Ishikawa (cell line): ENCODE data around the gene UBE3B.

Source experiments
- CEBPB ChIP-seq: IDR thresholded peaks from 2 replicates; pipeline ENCODE4 v1.6.1; 2012
- CREB1 ChIP-seq: IDR thresholded peaks from 2 replicates; pipeline ENCODE4 v1.6.1; 2012; ENCODE audit warnings: low read depth
- EGR1 ChIP-seq: IDR thresholded peaks from 2 replicates; pipeline ENCODE4 v1.6.1; 2012
- EP300 ChIP-seq: IDR thresholded peaks from 2 replicates; pipeline ENCODE4 v1.6.1; 2012; ENCODE audit warnings: borderline replicate concordance
- FOXM1 ChIP-seq: IDR thresholded peaks from 2 replicates; pipeline ENCODE4 v1.6.1; 2012; ENCODE audit warnings: low read depth, borderline replicate concordance
- MAX ChIP-seq: IDR thresholded peaks from 2 replicates; pipeline ENCODE4 v1.6.1; 2012
- NFIC ChIP-seq: IDR thresholded peaks from 2 replicates; pipeline ENCODE4 v1.6.1; 2012
- RAD21 ChIP-seq: IDR thresholded peaks from 2 replicates; pipeline ENCODE4 v1.6.1; 2012; ENCODE audit warnings: low read depth
- REST ChIP-seq: IDR thresholded peaks from 2 replicates; pipeline ENCODE4 v1.6.1; 2012; ENCODE audit warnings: low read depth, mild to moderate bottlenecking
- TAF1 ChIP-seq: IDR thresholded peaks from 2 replicates; pipeline ENCODE4 v1.6.1; 2012; ENCODE audit warnings: low read depth, mild to moderate bottlenecking
- TCF12 ChIP-seq: IDR thresholded peaks from 2 replicates; pipeline ENCODE4 v1.6.1; 2012; ENCODE audit warnings: low read depth
- TEAD4 ChIP-seq: IDR thresholded peaks from 2 replicates; pipeline ENCODE4 v1.6.1; 2012
- YY1 ChIP-seq: IDR thresholded peaks from 2 replicates; pipeline ENCODE4 v1.6.1; 2012; ENCODE audit warnings: low read depth
- ZBTB7A ChIP-seq: IDR thresholded peaks from 2 replicates; pipeline ENCODE4 v1.6.1; 2012; ENCODE audit warnings: low read depth
- TF ChIP-seq, protein P1 (sequence below): IDR thresholded peaks from 2 replicates; pipeline ENCODE4 v1.6.1; 2012

The UBE3B gene

GRCh38 chr12:109480356-109480755, 2.9 kb downstream of the UBE3B start:
- TF ChIP-seq TEAD4 (no peak), CEBPB (no peak), ZBTB7A (no peak), MAX (no peak), NFIC (no peak), EGR1 (no peak), TAF1 (no peak), CREB1 (no peak), RAD21 (no peak), TCF12 (no peak), YY1 (no peak)
- TF ChIP-seq, protein P1, sequence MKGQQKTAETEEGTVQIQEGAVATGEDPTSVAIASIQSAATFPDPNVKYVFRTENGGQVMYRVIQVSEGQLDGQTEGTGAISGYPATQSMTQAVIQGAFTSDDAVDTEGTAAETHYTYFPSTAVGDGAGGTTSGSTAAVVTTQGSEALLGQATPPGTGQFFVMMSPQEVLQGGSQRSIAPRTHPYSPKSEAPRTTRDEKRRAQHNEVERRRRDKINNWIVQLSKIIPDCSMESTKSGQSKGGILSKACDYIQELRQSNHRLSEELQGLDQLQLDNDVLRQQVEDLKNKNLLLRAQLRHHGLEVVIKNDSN: no peak

DNA sequence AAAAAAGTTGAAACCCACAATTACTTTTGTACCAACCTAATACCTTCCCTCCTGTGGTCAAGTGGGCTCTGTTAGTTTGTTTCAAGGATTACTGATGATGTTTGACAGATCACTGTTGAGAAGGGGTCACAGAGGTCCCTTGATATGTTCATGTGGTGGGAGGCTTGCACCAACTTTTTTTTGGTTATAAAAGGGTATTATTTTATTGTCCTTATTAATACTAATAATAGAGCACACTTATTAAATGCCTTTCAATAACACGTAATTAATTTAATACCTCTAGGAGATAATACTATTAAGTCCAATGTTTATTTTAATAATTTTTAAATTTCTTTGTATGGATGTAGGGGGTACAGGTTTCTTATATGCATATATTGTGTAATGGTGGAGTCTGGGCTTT, 4.4 kb downstream of the UBE3B start:
- TF ChIP-seq YY1: no peak
- TF ChIP-seq TAF1: no peak
- no peak for TF ChIP-seq EGR1
- TF ChIP-seq NFIC: no peak
- TF ChIP-seq REST: no peak
- no peak for TF ChIP-seq EP300
- TF ChIP-seq ZBTB7A: no peak
- TF ChIP-seq CEBPB: no peak
- no peak for TF ChIP-seq FOXM1
- no peak for TF ChIP-seq TEAD4
- TF ChIP-seq TCF12: no peak
- TF ChIP-seq RAD21: no peak
- TF ChIP-seq, protein P1: no peak
- no peak for TF ChIP-seq MAX

DNA sequence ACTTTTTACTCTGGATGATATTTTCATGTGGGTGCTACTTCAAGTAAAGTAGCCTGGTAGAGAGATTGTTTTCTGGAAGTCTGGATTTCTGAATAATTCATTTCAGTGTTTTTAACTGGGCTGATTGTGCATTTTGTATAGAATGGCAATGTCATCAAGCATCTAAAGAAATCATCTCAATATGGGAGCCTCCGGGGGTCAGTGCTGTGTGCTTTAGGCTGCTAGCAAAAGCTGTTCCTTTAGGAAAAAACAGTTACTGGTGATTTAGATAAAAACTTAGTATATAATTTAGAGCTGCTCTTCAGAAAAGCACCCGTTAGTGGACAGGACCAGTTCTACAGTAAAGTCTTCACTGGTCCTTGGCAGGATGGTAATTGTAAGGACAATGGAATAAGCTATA, 5.1 kb downstream of the UBE3B start:
- TF ChIP-seq TCF12 (no peak), EGR1 (no peak), CEBPB (no peak), TEAD4 (no peak), CREB1 (no peak), FOXM1 (no peak)

- no peak for TF ChIP-seq CEBPB
- TF ChIP-seq ZBTB7A: no peak
- no peak for TF ChIP-seq EGR1
- TF ChIP-seq FOXM1: no peak
These were observed 5.5 kb downstream of the UBE3B start for GRCh38 chr12:109482894-109483293.

GRCh38 chr12:109483346-109483745, 5.9 kb downstream of the UBE3B start:
- TF ChIP-seq EGR1: no peak
- no peak for TF ChIP-seq TEAD4
- no peak for TF ChIP-seq NFIC
- TF ChIP-seq TCF12: no peak
- TF ChIP-seq, protein P1: no peak

DNA sequence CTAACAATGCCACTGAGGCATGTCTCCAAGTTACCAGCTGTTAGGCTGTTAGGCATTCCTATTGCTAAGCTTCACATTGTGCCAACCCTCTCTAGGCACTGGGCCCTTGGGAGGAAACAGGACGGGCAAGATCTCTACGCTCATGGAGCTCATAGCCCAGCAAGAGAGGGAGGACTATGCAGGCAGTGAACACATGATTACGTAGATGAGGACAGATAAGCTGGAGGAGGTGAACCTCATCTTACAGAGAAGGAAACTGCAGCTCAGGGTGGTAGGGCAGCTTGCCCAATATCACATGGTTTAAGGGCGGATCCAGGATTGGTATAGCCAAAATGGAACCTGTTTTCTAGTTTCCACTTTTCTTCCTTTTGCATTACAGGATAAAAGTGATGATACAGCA, 7.8 kb downstream of the UBE3B start:
- TF ChIP-seq CREB1: no peak

DNA sequence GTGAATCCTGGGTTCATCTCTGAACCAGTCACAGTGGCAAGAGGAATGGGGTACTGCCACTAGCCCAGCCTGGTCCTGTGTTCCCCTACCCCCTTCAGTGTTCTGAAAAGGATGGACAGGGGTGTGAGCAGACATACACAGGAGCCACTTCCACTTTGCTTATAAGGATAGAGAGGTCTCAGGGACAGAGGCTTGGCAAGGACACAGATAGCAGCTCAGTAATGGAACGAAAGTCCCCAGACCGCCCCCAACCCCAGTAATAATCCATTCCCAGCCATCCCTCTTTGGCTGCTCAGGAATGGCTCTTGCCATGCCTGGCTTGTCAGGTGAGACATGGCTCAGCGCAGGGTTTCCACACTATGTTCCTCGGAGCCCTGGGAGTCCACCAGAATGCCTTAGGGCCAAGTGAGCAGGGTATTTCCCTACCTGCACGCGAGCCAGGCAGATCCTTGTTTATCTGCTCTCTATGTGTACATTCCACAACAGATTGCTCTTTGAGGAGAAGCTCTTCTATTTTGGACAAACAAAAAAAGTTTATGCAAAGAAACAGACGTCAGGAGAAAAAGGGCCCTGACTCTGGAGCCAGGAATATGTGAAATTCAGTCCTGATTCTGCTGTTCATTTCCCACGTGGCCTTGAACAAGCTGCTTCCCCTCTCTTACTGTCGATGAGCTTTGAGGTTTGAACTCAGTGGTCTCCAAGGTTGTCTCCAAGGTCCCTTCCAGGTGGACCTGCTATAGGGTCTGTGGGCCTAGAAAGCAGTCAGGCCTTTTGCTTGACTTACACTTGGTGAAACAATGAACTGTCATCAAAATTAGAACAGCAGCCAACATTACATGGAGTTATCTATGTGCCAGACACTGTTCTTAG, 10.0 kb downstream of the UBE3B start:
- no peak for TF ChIP-seq TEAD4
- TF ChIP-seq FOXM1: no peak
- TF ChIP-seq YY1: no peak
- TF ChIP-seq REST: no peak
- TF ChIP-seq, protein P1: no peak
- no peak for TF ChIP-seq MAX
- no peak for TF ChIP-seq TAF1
- TF ChIP-seq CEBPB: no peak
